A172 (cell line): ENCODE results near the gene LARGE1. TPM values are rescaled to one million over a fixed set of nuclear protein-coding genes. Genes with fewer than 3 reads are reported as not detected.

Experiments
- DNase-seq: peaks from one replicate; pipeline ENCODE4 v3.0.0-alpha.2; 2015; ENCODE audit warnings: low spot score
- total RNA-seq: library from RNA; depleted of rRNA; stranded (reverse); fragments of >200 nt; shearing (Covaris generic); gene quantifications from 2 replicates; pipeline ENCODE4 v1.2.3, GENCODE V29; 2014

LARGE1 gene
- total RNA-seq, 1 experiment from 2014 or later, result 4.9 TPM

DNA sequence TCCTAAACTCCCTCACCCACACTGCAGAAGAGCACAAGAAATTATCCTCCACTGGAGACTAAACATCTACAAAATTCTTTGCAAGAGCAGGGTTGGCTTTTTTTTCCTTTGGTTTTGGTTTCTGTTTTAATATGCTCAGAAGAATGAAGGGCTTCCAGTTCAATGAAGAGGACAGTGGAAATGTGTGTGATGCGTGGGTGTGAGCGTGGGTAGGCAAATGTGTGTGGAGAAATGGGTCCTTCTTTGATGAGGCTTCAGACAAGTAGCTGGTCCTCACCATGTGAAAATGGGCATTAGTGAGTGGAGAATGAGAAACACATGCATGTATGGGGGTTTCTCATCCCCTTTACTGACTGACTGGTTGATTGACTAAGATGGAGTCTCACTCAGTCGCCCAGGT lies 598.8 kb downstream of the LARGE1 start:
- no peak for DNase-seq

DNA sequence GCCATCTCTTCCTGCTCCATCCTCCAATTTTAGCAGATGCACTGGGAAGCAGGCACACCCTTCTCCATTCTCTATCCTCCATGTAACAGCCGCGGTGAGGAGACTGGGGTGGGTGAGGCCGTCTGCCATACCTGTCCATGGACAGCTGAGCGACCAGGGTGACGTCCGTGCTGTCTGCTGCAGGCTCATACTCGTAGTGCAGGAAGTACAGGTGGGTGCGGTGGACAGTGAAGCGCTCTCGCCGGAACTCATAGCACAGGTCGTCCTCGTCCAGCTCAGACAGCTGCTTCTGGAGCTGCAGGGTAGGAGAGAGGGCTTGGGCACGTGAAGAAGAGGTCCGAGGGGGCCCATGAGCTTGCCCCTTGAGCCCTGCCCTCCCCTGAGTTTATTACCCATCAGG lies 604.3 kb downstream of the LARGE1 start:
- no peak for DNase-seq

DNA sequence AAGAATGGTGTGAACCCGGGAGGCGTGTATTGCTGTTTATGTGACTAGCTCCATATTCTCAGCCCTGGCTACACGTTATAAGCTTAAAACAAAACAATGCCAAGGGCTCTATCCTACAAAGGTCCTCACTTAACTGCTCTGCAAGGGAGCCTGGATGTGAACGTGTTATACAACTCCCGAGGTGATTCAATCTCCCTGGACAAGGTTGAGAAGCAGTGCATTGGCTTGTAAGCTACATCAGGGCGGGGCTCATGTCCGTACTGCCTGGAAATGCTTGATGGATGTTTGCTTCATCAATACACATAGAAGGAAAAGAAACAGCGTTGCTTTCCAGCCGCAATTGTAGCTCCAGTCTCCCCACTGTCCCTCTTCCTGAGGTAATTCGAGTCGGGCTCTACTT lies 605.2 kb downstream of the LARGE1 start:
- DNase-seq, result no peak

DNA sequence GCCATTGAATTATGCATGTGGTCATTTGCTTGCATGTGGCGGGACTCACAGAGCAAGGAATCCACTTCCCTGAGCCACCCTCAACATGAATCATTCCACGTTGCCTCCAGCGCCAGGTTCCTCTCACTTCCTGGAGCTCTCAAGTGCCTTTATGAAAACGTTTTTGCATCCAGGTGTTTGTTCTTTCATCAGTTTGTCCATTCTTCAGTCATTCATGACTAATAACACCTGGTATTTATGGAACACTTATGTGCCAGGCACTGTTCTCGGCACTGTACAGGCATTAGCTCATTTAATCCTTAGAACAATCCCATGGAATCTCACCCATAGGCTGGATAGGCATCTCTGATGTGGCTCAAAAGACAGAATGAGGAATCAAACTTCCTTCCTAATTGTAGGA lies 606.0 kb downstream of the LARGE1 start:
- no peak for DNase-seq

DNA sequence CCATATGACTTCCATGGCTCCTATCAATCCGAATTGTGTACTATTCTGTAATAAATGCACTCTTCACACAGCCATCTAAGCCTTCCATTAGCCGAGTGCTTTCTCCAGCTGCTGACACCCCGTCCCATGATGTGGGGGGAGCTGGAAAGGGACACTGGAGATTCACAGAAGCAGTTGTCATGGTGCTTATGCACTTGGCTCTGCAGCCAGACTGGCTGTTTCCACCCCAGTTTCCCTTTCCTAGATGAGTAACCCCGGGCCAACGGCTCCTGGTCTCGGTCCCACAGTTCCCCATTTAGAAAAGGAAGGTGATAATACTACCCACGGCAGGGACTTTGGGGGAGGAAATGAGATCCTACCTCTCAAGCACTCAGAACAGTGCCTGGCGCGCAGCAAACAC lies 617.2 kb downstream of the LARGE1 start:
- DNase-seq, result no peak

DNA sequence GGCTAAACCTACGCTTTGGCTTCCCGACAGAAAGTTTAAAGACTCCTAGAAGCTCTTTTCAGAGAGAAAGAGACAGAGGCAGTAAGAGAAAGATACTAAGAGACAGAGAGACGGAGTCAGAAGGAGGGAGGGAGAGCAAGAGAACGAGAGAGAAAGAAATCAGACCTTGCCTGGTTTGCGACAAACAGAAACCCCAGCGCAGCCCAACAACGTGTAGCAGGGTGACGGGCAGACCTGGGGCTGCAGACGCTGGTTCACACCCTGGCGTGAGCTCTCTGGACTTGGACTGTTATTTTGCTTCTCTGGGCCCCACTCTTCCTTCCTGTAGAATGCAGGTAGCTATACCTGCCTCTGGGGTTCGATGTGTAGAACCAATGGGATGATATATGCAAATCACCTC lies 617.7 kb downstream of the LARGE1 start:
- DNase-seq, result no peak

DNA sequence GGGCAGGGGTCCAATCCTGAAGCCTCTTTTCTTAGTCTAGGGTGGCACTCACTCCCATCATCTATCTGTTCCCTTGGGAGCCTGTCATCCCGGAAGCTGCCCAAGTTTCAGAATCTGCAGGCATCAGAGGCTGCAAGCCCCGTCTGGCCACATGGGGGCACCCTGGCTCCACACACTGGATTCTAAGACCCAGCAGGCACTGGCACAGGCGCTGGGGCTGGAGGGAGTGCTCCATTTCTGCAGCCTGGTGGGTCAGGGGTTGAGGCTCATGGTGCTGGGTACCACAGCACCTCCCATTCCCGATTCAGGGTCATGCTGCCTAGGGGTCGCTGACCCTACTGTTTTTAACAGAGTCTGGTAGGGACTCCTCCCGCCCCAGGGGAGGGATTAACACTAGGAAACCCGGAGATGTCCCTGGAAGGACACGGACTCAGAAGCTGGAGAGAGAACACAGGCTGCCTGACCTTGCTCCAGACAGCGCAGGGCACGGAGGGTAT lies 618.2 kb downstream of the LARGE1 start:
- DNase-seq, result peak; percentile 46

DNA sequence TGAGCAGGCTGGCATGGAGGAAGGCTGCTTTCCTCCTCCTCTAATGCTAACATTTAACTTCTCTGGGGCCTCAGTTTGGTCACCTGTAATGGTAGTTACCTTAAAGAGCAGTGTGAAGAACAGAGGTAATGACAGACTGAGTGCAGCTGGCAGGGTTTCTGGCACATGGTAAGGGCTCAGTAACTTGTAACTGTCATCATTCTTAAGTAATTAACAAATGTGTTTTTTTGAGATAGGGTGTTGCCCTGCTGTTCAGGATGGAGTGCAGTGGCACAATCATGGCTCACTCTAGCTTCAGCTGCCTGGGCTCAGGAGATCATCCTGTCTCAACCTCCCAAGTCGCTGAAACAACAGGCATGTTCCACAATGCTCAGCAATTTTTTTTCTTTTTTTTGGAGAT lies 620.1 kb downstream of the LARGE1 start:
- no peak for DNase-seq

DNA sequence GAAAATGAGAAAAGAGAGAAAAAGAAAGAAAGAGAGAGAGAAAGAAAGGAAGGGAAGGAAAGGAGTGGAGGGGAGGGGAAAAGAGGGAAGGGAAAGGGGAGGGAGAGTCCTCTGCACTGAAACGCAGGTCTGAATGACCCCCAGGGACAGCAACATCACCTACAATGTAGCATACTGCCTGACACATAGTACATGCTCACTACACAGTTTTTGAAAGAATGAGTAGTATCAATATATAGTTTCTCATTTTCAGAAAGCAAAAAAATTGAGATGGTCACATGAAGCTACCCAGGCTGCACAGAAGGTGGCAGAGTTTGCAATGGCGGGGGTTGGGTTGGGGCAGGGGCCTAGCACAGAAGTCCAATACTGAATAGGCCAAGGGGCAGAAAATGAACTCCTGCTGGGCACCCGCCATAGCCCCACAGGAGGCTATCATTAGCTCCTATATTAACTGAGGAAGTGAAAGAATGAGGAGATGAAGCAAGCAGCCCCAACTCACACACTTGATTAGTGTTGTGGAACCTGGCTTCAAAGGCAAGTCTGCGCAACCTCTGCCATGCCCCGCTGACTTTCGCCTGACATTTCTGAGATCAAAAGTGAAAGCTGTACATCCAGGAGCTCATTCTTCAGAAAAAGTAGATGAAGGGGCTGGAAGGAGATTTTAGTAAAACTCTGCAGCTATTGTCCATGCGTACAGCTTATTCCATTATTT lies 620.9 kb downstream of the LARGE1 start:
- no peak for DNase-seq

DNA sequence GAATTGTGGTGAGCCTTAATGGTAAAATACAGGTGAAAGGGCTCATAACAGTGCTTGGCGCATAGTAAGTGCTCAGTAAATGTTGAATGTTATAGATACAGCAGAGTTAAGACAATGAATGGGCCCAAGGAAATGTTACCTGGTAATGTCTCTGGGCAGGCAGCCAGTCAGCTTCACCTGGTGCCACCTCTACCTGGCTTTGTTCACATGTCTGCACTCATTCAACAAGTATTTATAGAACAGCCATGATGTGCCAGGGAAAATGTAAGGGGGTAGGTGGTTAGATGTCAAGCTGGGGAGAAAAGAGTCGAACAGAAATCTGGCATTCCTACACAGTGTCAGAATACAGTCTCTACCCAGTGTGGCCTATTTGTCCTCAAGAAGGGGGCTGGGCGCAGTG lies 623.3 kb downstream of the LARGE1 start:
- no peak for DNase-seq

DNA sequence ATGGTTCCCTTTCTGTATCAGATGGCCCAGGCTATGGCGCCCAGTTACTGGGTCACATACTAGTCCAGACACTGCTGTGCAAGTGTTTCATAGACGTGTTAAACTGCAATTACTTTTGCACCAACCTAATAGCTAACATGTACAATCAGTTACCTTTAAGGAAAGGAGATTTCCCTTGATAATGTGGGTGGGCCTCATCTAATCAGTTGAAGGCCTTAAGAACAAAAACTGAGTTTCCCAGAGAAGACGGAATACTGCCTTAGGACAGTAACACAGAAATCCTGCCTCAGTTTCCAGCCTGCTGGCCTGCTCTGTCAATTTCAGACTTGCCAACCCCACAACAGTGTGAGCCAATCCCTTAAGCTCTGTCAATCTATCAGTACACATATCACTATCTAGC lies 632.2 kb downstream of the LARGE1 start:
- no peak for DNase-seq

DNA sequence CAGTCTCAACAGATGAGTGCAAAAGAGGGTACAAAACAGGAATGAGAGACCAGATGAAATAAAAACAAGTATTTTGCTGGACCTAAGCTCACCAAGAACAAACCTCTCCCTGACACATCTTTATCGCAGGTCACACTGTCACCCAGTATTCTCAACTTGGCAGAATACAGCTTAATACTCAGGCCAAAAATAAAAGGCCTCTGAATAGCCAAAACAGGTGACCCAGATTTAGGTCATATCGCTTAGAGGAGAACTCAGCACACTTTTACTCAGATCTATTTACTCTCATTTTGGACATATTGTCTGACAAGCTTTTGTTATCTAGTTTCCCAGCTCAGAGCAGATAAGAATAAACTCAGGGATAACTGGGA lies 645.2 kb downstream of the LARGE1 start:
- DNase-seq, result no peak

DNA sequence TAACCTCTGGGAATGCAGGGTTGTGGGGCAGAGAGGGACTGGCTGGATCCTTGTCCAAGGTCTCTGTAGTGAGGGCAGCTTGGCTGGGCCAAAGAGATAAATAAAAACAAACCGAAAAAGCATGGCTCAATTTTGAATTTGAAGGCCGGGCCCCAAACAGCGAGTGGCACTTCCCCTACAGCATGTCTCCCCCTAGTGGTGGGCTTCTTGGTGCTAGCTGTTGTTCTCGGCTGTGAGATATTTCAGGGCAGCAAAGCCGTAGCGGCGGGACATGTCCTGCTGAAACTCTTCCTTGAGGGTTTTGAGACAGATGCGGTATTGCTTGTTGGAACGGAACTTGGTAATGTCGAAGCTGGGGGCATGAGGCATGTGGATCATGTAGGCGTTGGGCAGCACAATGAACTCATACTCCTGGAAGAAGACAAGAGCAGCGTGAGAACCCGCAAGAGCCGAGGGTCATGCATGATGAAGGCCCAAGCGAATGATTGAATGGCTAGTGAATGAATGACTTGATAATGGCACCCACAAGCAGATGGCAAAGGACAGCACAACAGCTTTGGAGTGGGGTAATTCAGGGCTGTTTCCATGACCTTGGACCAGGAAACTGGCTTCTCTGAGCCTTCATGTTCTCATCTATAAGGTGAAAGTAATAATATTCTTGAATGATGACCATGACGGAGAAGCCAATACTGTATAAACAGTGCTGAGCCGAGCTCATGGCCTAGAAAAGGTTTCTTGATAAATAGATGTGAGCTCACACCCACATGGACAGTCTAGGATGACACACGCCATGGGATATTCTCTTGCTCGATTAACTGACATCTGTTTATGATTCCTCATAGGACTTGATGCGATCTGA lies 645.8 kb downstream of the LARGE1 start:
- no peak for DNase-seq

DNA sequence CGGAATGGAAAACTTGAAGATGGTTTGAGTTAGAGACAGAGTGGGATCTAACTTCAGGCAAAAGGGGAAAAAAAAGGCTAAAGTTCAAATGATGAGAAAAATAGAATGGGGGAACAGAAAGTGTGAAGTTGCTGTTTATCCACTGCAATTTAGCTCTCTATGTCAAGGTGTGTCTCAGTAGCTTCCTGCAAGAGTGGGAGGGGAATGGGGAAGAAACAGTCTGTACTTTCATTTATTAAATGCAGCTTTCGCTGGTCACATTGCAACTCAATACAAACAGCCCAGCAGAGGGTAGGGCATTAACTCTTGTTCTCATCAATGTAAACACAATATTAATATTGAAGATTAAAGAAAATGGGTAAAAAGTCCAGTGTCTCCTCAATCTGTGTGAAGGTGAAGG lies 647.4 kb downstream of the LARGE1 start:
- no peak for DNase-seq

DNA sequence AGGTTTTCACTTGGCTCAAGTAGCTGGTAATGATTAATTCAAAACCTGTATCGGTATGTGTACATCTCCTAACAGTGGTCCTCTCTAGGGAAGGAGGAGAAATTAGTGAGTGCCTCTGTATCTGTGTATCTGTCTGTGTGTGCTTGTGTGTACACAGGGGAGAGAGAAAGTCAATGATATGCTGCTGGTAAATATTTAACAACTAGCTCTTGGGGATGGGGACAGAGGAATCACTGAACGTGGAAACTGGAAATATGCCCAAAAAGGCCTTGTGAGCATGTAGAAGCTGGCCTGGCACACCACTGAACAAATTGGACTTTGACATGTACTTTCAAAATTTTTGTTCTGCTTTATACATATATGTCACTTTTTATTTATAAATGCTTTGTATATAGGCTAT lies 648.1 kb downstream of the LARGE1 start:
- DNase-seq, result no peak

DNA sequence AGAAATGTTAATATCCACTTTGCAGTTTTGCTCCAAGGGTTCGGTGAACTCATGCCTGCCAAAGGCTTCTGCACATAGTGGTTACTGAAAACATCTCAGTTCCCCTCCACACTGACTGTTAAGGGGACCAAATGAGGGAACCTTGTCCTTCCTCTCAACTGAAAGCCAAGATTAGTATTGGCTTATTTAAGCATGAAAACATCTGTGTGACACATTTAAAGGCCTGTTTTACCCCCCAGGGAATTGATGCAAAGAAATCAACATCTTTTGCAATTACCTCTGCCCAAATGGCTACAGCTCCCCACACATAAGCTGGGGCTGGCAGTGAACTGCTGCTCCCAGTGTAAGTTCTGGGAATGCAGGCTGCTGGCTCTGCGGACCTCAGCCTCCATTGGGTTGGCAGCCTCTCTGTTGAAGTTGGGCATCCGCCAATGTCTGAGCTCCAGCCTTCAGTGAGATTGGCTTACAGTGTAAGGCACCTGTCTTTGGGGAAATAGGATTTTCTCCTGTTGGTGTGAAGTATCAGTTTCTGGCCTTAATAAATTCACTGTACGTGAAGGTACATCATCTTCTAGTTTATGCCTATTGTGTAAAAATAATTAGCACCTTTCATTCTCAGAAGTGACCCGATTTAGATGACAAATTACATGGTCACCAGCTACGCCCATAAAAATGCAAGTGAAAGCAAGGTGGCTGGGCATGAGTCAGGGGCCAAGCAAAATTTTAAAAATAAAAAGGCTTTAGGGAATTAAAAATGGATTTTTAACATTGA lies 648.7 kb downstream of the LARGE1 start:
- peak; percentile 0 for DNase-seq

DNA sequence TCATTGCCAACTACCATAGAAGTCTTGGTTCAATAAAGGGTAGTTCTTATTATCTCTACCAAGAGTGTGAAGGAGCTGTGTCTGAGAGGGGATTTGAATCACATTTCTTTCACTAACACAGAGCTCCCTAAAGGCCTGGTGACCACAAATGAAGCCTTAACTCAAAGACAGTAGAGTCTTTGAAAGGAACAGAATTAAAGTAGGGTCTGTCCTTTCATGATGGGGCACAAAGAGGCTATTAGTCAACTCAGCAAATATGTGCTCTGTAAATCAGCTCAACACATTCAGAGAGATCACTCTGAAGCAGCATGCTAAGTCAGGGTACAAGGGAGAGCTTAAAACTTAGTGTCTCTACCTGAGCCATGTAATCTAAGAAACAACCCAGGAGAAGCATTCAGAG lies 649.7 kb downstream of the LARGE1 start:
- no peak for DNase-seq

DNA sequence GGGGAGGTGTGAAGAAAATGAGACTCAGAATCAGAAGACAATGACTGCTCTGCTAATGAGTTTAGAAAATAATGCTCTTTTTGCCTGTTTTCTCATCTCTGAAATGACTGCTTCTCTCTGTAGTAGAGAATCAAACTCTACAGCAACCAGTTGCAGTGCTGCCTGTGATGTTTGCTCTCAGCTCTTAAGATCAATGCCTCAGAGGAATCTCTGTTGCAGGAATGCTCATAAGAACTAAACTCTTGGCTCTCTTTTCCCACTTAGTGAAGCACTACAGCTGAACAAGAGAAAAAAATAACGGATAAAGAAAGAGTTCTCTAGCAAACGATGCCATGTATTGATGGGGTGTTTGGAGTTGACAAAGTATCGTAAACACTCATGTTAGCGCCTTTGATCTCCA lies 658.6 kb downstream of the LARGE1 start:
- no peak for DNase-seq

DNA sequence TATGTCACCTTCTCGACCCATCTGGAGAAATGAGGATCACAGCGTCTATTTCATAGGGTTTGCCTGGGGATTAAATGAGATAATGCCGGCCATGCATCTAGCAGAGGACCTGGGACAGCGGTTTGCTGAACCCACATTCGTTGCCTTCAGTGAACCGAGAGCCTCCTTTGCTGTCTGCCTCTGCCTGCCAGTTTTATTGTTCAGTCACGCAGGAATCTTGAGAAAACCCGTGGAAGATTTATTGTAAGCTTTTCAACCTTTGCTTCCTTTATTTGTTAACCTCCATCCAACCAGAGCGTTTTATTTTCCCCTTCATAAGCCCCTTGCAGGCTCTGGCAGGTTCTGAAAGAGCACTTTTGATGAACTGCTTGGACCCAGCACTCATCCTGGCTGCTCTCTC lies 659.8 kb downstream of the LARGE1 start:
- no peak for DNase-seq

DNA sequence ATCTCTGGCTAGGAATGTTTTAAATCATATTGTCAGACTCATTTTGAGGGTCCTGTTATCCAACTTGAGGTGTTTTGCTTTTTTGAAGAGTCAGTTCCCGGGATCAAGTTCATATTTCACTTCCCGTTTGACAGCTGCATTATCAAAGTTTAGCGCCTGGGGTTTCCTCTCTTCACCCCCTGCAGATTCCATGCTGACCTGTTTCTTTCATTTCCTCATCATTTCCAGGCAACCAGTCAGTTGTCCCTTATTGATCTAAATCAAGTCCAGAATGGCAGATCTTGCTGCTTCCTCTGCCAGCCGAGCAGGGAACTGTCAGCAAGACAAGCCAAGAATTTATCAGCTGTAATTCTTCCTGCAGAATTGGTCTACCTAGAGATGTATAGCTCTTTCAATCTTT lies 664.5 kb downstream of the LARGE1 start:
- DNase-seq, result no peak

DNA sequence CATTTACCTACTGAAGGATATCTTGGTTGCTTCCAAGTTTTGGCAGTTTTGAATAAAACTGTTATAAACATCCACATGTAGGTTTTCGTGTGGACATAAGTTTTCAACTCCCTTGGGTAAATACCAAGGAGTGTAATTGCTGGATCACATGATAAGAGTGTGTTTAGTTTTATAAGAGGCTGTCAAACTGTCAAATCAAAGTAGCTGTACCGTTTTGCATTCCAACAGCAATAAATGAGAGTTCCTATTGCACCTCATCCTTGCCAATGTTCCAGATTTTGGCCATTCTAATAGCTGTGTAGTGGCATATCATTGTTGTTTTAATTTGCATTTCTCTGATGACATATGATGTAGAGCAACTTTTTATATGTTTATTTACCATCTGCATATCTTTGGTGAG lies 671.3 kb downstream of the LARGE1 start:
- no peak for DNase-seq

DNA sequence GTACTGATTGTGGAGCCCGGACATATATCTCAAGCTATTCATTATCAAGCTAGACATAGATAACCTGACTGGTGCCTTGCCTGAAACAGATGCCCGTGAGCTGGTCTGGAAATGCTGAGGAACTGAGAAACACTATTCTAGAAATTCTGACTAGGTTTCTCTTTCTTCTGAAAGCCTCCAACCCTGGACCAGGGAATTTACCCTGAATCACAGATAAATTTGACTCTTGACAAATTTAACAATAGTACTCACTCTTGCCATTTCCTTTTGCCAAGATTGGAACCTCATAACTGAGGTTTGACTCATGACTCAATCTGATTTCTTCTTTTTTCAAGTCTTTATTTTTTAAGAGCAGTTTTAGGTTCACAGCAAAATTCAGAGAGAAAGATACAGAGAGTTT lies 672.5 kb downstream of the LARGE1 start:
- DNase-seq, result peak; percentile 8

DNA sequence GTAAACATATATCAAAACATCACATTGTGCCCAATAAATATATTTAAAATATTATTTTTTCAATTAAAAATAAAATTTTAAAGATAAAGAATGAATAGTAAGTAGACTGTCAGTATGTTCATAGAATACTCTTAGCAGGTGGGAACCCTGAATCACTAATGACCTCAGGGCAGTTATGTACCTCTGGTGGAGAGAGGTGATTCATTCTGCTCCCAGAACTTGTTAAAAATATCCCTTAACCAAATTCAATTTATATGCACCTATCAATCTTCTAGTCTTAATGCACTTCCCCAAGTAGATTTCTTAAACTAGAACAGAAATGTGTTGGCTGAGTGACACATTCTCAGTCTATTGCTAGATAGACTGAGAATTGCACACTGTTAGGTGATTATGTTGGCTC lies 678.2 kb downstream of the LARGE1 start:
- no peak for DNase-seq
